Endometrium (tissue), 2 donors: Measurements from ENCODE around the gene ZFAND6.

Experiments used
- FAIRE-seq: peaks from 2 replicates; lab custom pipeline; 2012; peaks lifted over from hg19 to GRCh38; lab: Jason Lieb, UNC
- donor health status: control.
- donor health status: control.

ZFAND6 gene

GRCh38 chr15:80151576-80151975, 92.1 kb downstream of the ZFAND6 start:
- no peak for FAIRE-seq

DNA sequence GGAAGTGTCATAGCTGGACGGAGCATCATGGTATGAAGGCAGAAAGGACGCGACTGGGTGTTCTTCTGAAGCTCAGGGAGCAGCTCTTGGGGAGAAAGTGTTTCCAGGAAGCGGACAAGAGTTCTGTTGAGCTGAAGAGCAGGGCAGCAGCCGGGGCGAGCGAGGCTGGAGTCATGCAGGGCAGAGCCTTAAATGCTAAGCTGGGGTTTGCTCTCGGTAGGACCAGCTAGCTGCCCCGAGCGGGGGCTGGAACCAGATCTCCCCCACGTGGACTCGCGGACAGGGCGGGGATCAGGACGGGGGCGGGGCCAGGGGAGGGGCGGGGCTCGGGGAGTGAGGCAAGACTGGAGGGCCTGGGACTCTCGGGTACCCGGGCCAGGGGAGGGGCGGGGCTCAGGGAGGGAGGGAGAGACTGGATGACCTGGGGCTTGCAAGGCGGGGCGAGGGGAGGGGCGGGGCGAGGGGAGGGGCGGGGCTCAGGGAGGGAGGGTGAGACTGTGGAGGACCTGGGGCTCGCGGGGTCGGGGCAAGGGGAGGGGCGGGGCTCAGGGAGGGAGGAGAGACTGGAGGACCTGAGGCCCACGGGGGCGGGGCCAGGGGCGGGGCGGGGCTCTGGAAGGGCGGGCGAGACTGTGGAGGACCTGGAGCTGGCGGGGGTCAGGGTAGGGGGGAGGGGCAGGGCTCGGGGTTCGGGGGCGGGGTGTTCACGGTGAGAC, 92.9 kb downstream of the ZFAND6 start:
- FAIRE-seq, result no peak

GRCh38 chr15:80152896-80153876, 93.7 kb downstream of the ZFAND6 start, which contains the start of gene FAH:
TSS of gene FAH (plus strand) at chr15:80152999. CDS start at chr15:80153055, 56 bp downstream.
- no peak for FAIRE-seq

GRCh38 chr15:80153900-80154299, 94.4 kb downstream of the ZFAND6 start:
- no peak for FAIRE-seq

GRCh38 chr15:80154336-80154735, 94.9 kb downstream of the ZFAND6 start:
- FAIRE-seq, result no peak

- no peak for FAIRE-seq
Measured at GRCh38 chr15:80155001-80155377, 95.5 kb downstream of the ZFAND6 start.

GRCh38 chr15:80155378-80156175, 96.1 kb downstream of the ZFAND6 start:
- FAIRE-seq, result peak; percentile 39

- FAIRE-seq, result no peak
Measured at GRCh38 chr15:80156176-80156720, 96.8 kb downstream of the ZFAND6 start.

DNA sequence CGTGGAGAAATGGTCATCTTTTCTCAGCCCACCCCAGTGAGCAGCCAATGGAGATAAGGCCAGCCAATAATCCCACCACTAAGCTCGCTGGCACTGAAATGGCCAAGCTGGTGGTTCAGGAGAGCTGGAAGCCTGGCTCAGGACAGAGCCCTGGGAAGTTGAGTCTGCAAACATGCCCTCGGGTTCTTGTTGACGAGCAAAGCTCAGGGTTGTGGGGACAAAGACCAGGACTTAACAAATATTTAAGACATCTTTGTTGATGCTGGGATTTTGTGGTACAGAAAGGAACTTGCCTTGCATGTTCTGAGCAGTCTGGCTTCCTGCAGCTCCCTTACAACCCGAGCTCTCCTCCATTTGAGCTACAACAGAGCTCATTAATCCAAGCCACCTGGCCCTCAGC, 97.7 kb downstream of the ZFAND6 start:
- FAIRE-seq, result no peak

DNA sequence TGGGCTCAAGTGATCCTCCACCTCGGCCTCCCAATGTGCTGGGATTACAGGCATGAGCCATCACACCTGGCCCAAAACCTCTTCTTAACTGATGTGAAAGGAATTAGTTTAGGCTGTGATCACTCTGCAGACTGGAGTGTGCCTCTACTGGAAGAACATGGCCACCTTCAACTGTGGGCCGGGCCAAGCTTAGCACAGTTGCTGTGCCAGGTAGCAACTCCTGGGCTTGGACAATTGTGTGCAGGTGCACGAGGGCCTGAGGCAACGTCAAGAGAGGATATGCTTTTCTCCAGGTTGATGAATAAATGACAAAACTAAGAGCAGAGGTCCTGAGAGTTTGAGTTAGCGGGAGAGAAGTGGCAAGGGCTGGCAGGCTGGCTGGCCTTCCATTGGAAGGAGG, 99.8 kb downstream of the ZFAND6 start:
- FAIRE-seq, result no peak

GRCh38 chr15:80159811-80160569, 100.5 kb downstream of the ZFAND6 start:
- no peak for FAIRE-seq

DNA sequence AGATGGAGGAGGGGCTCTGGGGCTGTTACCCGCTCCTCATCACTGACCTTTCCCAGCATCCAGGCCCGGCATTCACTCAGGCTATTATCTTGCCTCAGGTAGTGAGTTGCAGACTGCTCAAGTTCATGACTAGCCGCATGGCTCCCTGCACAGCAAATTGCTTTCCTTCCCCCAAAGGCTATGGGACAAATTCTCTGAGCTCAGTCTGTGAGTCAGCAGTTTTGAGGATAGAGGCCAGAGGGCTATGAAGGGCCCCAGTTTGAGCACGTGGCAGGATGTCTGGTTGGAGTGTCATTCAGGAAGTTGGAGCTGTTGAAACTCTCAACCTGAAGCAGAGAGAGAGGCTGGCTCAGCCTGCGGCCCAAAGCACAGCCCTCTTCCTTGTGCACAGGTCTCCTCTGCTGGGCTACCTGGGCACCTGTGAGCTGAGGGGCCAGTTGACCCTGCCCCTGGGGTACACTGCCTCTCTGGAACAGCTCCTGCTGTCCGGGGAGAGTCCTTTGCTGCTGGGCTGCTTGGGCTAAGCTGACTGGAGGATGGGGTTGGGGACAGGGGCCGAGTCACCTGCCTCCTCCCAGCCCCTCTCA, 101.2 kb downstream of the ZFAND6 start:
- no peak for FAIRE-seq

- no peak for FAIRE-seq
Measured at GRCh38 chr15:80161468-80162016, 102.1 kb downstream of the ZFAND6 start.

DNA sequence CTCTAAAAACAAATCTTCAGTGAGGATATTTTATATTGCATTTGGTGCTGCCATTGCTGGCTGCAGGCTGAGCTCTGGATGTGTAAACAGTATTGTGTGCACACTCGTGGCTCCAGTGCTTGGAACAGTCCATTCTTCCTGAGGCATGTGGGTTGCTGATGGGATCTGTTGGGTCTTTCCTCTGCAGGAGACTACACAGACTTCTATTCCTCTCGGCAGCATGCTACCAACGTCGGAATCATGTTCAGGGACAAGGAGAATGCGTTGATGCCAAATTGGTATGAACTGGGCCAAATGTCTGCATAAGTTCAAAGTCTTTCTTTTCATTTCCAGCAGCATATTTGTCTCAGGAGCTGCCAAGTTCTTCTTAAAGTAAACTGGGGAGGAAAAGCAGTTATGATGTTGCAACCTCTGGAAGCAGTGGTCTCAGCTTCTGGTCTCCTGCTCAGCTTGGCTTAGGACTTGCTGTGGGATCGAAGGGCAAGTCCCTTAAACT, 102.6 kb downstream of the ZFAND6 start:
- FAIRE-seq, result no peak

GRCh38 chr15:80163217-80163616, 103.7 kb downstream of the ZFAND6 start:
- no peak for FAIRE-seq

DNA sequence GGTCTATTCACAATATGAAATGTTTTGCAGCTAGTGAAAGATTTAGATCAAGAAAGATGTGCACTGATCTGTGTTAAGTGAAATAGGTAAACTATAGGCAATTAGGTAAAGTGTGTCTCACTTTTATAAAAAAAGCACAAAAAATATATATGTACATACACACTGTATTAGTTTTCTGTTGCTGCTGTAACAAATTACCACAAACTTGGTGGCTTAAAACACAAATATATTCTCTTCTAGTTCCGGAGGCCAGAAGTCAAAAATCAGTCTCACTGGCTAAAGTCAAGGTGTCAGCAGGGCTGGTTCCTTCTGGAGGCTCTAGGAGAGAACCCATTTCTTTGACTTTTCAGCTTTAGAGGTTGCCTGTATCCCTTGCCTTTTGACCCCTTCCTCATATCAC, 104.4 kb downstream of the ZFAND6 start:
- no peak for FAIRE-seq

GRCh38 chr15:80167936-80168335, 108.5 kb downstream of the ZFAND6 start:
- FAIRE-seq, result no peak

- no peak for FAIRE-seq
Measured at GRCh38 chr15:80168421-80168820, 108.9 kb downstream of the ZFAND6 start.

- no peak for FAIRE-seq
Measured at GRCh38 chr15:80169768-80170357, 110.4 kb downstream of the ZFAND6 start.

DNA sequence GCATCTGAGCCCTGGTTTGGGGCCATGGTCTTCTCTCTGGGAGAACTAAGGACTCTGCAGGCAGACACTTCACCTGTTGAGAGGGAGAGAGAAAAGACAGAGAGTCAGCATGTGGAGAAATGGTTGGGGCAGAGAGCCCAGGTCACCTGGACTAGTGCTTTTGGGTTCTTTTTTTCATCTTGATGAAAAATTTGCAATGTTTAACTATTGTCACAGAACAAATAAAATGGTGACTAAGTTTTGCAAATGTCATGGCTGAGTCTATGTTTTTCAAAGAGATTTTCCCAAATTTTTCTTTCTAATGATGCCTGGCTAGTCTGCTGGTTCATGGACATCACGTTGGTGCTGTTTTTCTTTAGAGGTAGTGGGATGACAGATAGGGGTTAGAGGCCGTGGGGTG, 111.1 kb downstream of the ZFAND6 start:
- no peak for FAIRE-seq
